ENCODE measurements around the gene HARS2.
"Not testable (repeated sequence)": the region's sequence is repeated elsewhere in the genome, so short reads cannot be mapped to it uniquely, and the experiment has no call there.

HARS2 gene, protein sequence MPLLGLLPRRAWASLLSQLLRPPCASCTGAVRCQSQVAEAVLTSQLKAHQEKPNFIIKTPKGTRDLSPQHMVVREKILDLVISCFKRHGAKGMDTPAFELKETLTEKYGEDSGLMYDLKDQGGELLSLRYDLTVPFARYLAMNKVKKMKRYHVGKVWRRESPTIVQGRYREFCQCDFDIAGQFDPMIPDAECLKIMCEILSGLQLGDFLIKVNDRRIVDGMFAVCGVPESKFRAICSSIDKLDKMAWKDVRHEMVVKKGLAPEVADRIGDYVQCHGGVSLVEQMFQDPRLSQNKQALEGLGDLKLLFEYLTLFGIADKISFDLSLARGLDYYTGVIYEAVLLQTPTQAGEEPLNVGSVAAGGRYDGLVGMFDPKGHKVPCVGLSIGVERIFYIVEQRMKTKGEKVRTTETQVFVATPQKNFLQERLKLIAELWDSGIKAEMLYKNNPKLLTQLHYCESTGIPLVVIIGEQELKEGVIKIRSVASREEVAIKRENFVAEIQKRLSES

DNA sequence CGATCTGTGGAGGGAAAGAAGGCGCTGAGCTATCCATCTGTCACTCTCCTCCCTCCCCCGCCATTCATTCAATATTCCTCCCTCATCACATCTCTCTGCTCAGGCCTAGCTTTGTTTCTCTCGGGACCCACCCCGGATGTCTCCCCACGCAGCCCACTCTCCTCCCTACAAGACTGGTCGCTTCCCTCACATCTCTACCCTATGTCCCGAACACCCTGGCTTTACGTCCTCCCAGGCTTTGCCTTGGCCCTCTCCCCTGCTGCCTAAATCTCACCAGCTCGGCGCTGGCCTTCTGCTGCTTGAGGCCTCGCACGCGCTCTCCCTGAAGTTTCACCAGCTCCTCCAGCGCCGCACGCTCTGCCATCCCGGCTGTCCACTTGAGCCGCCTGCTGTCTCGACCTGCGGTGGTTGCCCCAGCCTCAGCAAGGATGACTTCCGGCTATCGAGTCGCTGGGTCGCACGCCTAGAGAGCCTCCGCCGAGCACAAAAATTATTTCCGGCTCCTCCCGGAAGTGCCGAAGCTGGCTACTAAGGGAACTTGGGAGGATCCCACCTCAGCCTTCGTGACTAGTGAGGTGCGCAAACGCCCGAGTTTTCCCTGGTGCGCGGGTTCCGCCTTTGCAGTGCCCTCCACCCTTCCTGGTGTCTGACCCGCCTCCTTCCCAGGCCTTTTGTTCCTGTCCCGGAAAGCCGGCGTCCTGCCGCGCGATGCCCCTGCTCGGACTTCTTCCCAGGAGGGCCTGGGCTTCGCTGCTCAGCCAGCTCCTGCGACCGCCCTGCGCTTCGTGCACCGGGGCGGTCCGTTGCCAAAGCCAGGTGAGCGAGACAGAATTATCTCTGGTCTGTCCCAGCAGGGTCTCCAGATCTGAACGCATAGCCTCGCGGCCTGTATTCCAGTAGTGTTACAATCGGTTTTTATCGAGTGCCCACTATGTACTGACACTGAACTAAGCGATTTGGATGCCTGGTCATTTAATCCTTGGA is at the start of gene HARS2, which contains the start of gene HARS1:
Gene HARS2 (plus strand): TSS at position 515 of the 984 bp plus-strand sequence. CDS start 194 bp downstream, at position 709.
Gene HARS1 (minus strand): TSS at position 430 of the 984 bp plus-strand sequence. CDS start 66 bp downstream, at position 364.
- peak; percentile 86 for FAIRE-seq

- no peak for FAIRE-seq
Measured at GRCh38 chr5:140641716-140642115, 49.5 kb upstream of the HARS2 start.

GRCh38 chr5:140642718-140643117 is 48.5 kb upstream of the HARS2 start:
- FAIRE-seq, result no peak

- FAIRE-seq, result no peak
Measured at GRCh38 chr5:140647042-140647419, 44.2 kb upstream of the HARS2 start.

DNA sequence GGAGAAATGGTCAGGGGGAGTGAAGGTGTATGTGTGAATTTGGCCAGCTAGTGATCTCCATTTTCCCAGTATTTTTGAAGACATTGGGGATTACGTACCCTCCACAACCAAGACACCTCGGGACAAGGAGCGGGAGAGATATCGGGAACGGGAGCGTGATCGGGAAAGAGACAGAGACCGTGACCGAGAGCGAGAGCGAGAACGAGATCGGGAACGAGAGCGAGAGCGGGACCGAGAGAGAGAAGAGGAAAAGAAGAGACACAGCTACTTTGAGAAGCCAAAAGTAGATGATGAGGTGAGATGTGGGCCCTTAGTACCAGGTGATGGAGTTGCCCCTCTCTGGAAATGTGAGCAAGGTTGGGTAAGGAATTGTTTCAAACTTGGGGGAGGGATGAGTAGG is 32.4 kb upstream of the HARS2 start:
- FAIRE-seq, result no peak

- not testable (repeated sequence) for FAIRE-seq
Measured at GRCh38 chr5:140660371-140660770, 30.9 kb upstream of the HARS2 start.

DNA sequence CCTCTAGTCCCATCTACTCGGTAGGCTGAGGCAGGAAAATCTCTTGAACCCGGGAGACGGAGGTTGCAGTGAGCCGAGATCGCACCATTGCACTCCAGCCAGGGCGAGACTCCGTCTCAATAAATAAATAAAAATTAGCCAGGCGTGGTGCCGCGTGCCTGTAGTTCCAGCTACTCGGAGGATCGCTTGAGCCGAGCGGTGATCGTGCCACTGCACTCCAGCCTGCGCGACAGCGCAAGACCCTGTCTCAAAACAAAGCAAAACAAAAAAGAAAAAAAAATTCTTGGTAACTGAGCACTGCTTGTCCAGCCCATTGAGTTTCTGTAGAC is 27.3 kb upstream of the HARS2 start:
- no peak for FAIRE-seq

- FAIRE-seq, result peak; percentile 60
Measured at GRCh38 chr5:140664359-140665119, 26.7 kb upstream of the HARS2 start, which contains the start of gene WDR55. WDR55 (plus strand) TSS chr5:140664904; CDS start chr5:140664913, 9 bp downstream.

- not testable (repeated sequence) for FAIRE-seq
Measured at GRCh38 chr5:140671035-140671434, 20.2 kb upstream of the HARS2 start.

DNA sequence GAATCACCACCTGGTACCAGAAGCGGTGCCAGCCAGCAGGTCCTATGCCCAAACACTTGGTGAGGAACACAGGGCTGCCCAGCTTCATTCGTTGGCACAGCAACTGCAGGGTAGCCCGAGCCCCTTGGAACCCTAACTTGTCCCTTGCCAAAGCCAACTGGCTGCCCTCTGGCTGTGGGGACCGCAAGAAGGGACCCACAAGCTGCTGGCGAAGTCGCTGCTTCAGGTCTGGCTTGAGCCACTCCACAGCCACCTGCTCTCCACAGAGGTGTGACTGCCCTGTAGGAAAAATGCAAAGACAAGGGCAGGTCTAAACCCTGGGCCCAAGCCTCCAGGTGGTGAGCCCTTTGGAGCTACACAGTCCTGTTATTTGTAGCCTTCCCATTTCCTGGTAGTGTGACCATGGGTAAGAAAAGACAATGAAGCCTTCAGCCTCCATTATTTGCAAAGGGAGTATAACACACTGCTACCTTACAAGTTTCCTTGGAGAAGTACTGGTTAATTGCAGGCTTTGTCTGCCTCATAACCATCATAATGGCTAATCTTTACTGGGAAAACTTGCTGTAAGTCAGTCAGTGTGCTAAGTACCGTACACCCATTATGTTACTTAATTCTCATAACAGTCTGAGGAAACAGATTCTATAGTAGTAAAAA is 19.7 kb upstream of the HARS2 start:
- FAIRE-seq, result no peak

GRCh38 chr5:140672455-140673186 is 18.6 kb upstream of the HARS2 start:
- FAIRE-seq, result no peak

- no peak for FAIRE-seq
Measured at GRCh38 chr5:140673187-140673976, 17.9 kb upstream of the HARS2 start, which contains the start of gene DND1. DND1 (minus strand) TSS chr5:140673576; CDS start chr5:140673542, 34 bp downstream.

DNA sequence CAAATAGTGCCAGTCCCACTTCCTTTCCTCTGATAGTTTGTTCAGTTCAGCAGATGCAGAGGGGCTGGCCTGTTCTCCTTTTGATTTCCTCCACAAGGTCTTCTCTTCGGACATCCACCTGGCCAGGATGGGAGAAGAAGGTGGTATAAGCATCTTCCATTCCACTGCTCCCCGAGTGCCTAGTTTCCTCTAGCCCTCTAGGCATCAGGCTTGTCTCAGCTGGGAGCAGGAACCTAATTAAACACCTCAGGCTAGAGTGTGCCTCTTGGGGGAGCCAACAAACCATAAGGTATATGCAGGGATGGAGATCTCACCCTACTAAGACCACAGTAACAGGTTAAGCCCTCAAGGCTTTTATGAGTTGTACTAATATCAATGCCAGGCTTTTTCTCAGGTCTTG is 17.0 kb upstream of the HARS2 start:
- FAIRE-seq, result no peak

GRCh38 chr5:140674629-140675028 is 16.6 kb upstream of the HARS2 start:
- FAIRE-seq, result no peak

GRCh38 chr5:140677947-140678346 is 13.3 kb upstream of the HARS2 start:
- no peak for FAIRE-seq

- FAIRE-seq, result no peak
Measured at GRCh38 chr5:140678993-140679392, 12.3 kb upstream of the HARS2 start.

GRCh38 chr5:140690376-140690932 is 801 bp upstream of the HARS2 start:
- FAIRE-seq, result no peak

GRCh38 chr5:140694276-140694675 is 3.0 kb downstream of the HARS2 start:
- no peak for FAIRE-seq

- no peak for FAIRE-seq
Measured at GRCh38 chr5:140696891-140697492, 5.7 kb downstream of the HARS2 start.

Data from A204.1 (cell line).